Measurements from ENCODE around the gene PACC1. TPM values are rescaled to one million over a fixed set of nuclear protein-coding genes. Genes with fewer than 3 reads are reported as not detected.

The PACC1 gene
- total RNA-seq, 1 donor from 2014 or later, result 9.7 TPM

GRCh38 chr1:212437179-212437798, 22.6 kb upstream of the PACC1 start:
- DNase-seq (ENCODE audit: low read depth), result peak; percentile 23

GRCh38 chr1:212434992-212435391, 20.3 kb upstream of the PACC1 start:
- no peak for DNase-seq (ENCODE audit: low read depth)

- DNase-seq (ENCODE audit: low read depth), result no peak
Measured at GRCh38 chr1:212433577-212434462, 19.1 kb upstream of the PACC1 start.

- DNase-seq (ENCODE audit: low read depth), result peak; percentile 38
Measured at GRCh38 chr1:212432661-212433576, 18.2 kb upstream of the PACC1 start, which contains the start of gene NENF. Gene NENF (plus strand): TSS chr1:212432920. CDS start chr1:212432944, 24 bp downstream.

GRCh38 chr1:212432272-212432660, 17.6 kb upstream of the PACC1 start:
- no peak for DNase-seq (ENCODE audit: low read depth)

GRCh38 chr1:212431644-212432043, 17.0 kb upstream of the PACC1 start:
- DNase-seq (ENCODE audit: low read depth), result no peak

- no peak for DNase-seq (ENCODE audit: low read depth)
Measured at GRCh38 chr1:212430955-212431394, 16.3 kb upstream of the PACC1 start.

GRCh38 chr1:212430416-212430815, 15.7 kb upstream of the PACC1 start:
- DNase-seq (ENCODE audit: low read depth), result no peak

GRCh38 chr1:212428496-212428895, 13.8 kb upstream of the PACC1 start:
- DNase-seq (ENCODE audit: low read depth), result no peak

- no peak for DNase-seq (ENCODE audit: low read depth)
Measured at GRCh38 chr1:212423879-212424278, 9.2 kb upstream of the PACC1 start.

GRCh38 chr1:212421165-212421564, 6.5 kb upstream of the PACC1 start:
- no peak for DNase-seq (ENCODE audit: low read depth)

- DNase-seq (ENCODE audit: low read depth), result no peak
Measured at GRCh38 chr1:212415107-212415841, 588 bp upstream of the PACC1 start.

- no peak for DNase-seq (ENCODE audit: low read depth)
Measured at GRCh38 chr1:212413902-212414327, 771 bp downstream of the PACC1 start.

GRCh38 chr1:212412374-212412773, 2.3 kb downstream of the PACC1 start:
- no peak for DNase-seq (ENCODE audit: low read depth)

GRCh38 chr1:212410231-212410820, 4.4 kb downstream of the PACC1 start:
- no peak for DNase-seq (ENCODE audit: low read depth)

GRCh38 chr1:212402666-212403321, 11.9 kb downstream of the PACC1 start:
- DNase-seq (ENCODE audit: low read depth), result no peak

- peak; percentile 33 for DNase-seq (ENCODE audit: low read depth)
Measured at GRCh38 chr1:212401838-212402582, 12.7 kb downstream of the PACC1 start.

- no peak for DNase-seq (ENCODE audit: low read depth)
Measured at GRCh38 chr1:212401042-212401441, 13.6 kb downstream of the PACC1 start.

GRCh38 chr1:212397171-212397570, 17.5 kb downstream of the PACC1 start:
- no peak for DNase-seq (ENCODE audit: low read depth)

GRCh38 chr1:212396638-212397037, 18.0 kb downstream of the PACC1 start:
- no peak for DNase-seq (ENCODE audit: low read depth)

Data from renal cortical epithelial cell (primary cell).